Epithelial cell of prostate (primary cell): ENCODE data around the gene NR5A1.

Experiments used
- DNase-seq: peaks from one replicate; pipeline ENCODE4 v3.0.0-alpha.2; 2011; ENCODE audit warnings: low read depth, low spot score
- H3K27ac ChIP-seq: fragments of 450-650 bp; 2 replicates; pipeline ENCODE4 v1.5.1; 2017; ENCODE audit warnings: mild to moderate bottlenecking

The NR5A1 gene

GRCh38 chr9:124500796-124501611, 6.2 kb downstream of the NR5A1 start:
- no peak overlapping the region for H3K27ac ChIP-seq
- no peak for DNase-seq

GRCh38 chr9:124500028-124500795, 7.0 kb downstream of the NR5A1 start:
- no peak overlapping the region for H3K27ac ChIP-seq
- no peak for DNase-seq

- no peak for DNase-seq
These were observed 8.0 kb downstream of the NR5A1 start for GRCh38 chr9:124499216-124499615.

GRCh38 chr9:124498499-124499146, 8.6 kb downstream of the NR5A1 start:
- H3K27ac ChIP-seq: no peak overlapping the region
- no peak for DNase-seq

More at GRCh38 chr9:124499216-124499615, 8.0 kb downstream of the NR5A1 start:
- no peak overlapping the region for H3K27ac ChIP-seq

- no peak overlapping the region for H3K27ac ChIP-seq
These were observed 9.2 kb downstream of the NR5A1 start for GRCh38 chr9:124498040-124498439.

GRCh38 chr9:124497441-124497840, 9.8 kb downstream of the NR5A1 start:
- DNase-seq: no peak
- no peak overlapping the region for H3K27ac ChIP-seq

More at GRCh38 chr9:124498040-124498439, 9.2 kb downstream of the NR5A1 start:
- no peak for DNase-seq

- DNase-seq: no peak
- no peak overlapping the region for H3K27ac ChIP-seq
These were observed 10.7 kb downstream of the NR5A1 start for GRCh38 chr9:124496463-124496862.

GRCh38 chr9:124496075-124496449, 11.1 kb downstream of the NR5A1 start:
- no peak overlapping the region for H3K27ac ChIP-seq
- DNase-seq: no peak

GRCh38 chr9:124495126-124496074, 11.8 kb downstream of the NR5A1 start:
- DNase-seq: no peak
- no peak overlapping the region for H3K27ac ChIP-seq

GRCh38 chr9:124493794-124494479, 13.3 kb downstream of the NR5A1 start:
- DNase-seq: no peak
- no peak overlapping the region for H3K27ac ChIP-seq

- DNase-seq: no peak
- no peak overlapping the region for H3K27ac ChIP-seq
These were observed 14.0 kb downstream of the NR5A1 start for GRCh38 chr9:124493218-124493617.

- no peak overlapping the region for H3K27ac ChIP-seq
- no peak for DNase-seq
These were observed 14.4 kb downstream of the NR5A1 start for GRCh38 chr9:124492818-124493217.

GRCh38 chr9:124491049-124491975, 15.9 kb downstream of the NR5A1 start:
- DNase-seq: no peak
- H3K27ac ChIP-seq: no peak overlapping the region

- DNase-seq: no peak
- H3K27ac ChIP-seq: no peak overlapping the region
These were observed 17.2 kb downstream of the NR5A1 start for GRCh38 chr9:124490004-124490403.

GRCh38 chr9:124489222-124489621, 18.0 kb downstream of the NR5A1 start:
- no peak overlapping the region for H3K27ac ChIP-seq
- no peak for DNase-seq

- no peak for DNase-seq
- no peak overlapping the region for H3K27ac ChIP-seq
These were observed 18.5 kb downstream of the NR5A1 start for GRCh38 chr9:124488641-124489210.

GRCh38 chr9:124487260-124488182, 19.7 kb downstream of the NR5A1 start:
- H3K27ac ChIP-seq: no peak overlapping the region
- no peak for DNase-seq
